Erythroblast (primary cell): Measurements from ENCODE around the gene TDP2.

ENCODE experiments used
- DNase-seq, 2 experiments: peaks; one replicate each; lab custom pipeline; 2025; lab: John Stamatoyannopoulos, UW
- GATA1 ChIP-seq: IDR thresholded peaks from 2 replicates; pipeline ENCODE4 v1.6.1; 2011; ENCODE audit warnings: low read depth, mild to moderate bottlenecking, control low read depth, low read length, moderate library complexity
- POLR2A ChIP-seq: IDR thresholded peaks from 2 replicates; pipeline ENCODE4 v1.6.1; 2011; ENCODE audit warnings: mild to moderate bottlenecking, low read length

The TDP2 gene

GRCh38 chr6:24666641-24667377, at the start of gene TDP2, which contains the start of gene ACOT13:
Gene TDP2, minus strand, starts transcription at chr6:24666899. Its CDS starts 37 bp downstream, at chr6:24666862.
Gene ACOT13, plus strand, starts transcription at chr6:24667077. Its CDS starts 187 bp downstream, at chr6:24667264.
- DNase-seq = peak; percentile 98 to 99
- TF ChIP-seq GATA1 (no peak), POLR2A (peak; percentile 92)

GRCh38 chr6:24710519-24711303, 44.0 kb upstream of the TDP2 start:
- DNase-seq = no peak
- no peak for TF ChIP-seq POLR2A
- TF ChIP-seq GATA1 = no peak

GRCh38 chr6:24709014-24709711, 42.5 kb upstream of the TDP2 start:
- DNase-seq = no peak
- TF ChIP-seq GATA1 (no peak), POLR2A (peak; percentile 38)

- TF ChIP-seq POLR2A (no peak), GATA1 (no peak)
- no peak for DNase-seq
These were observed 41.9 kb upstream of the TDP2 start for GRCh38 chr6:24708612-24709011.

GRCh38 chr6:24704468-24704867, 37.8 kb upstream of the TDP2 start:
- TF ChIP-seq POLR2A (no peak), GATA1 (no peak)
- no peak for DNase-seq

GRCh38 chr6:24702720-24703282, 36.1 kb upstream of the TDP2 start:
- no peak for TF ChIP-seq GATA1
- TF ChIP-seq POLR2A = no peak
- DNase-seq = no peak

GRCh38 chr6:24699521-24700359, 33.0 kb upstream of the TDP2 start:
- no peak for DNase-seq
- no peak for TF ChIP-seq POLR2A
- no peak for TF ChIP-seq GATA1

- TF ChIP-seq POLR2A (no peak), GATA1 (no peak)
- DNase-seq = no peak
These were observed 29.4 kb upstream of the TDP2 start for GRCh38 chr6:24696097-24696496.

- peak; percentile 39 to 68 for DNase-seq
These were observed 28.9 kb upstream of the TDP2 start for GRCh38 chr6:24695635-24696034.

- TF ChIP-seq GATA1 = no peak
- TF ChIP-seq POLR2A = no peak
- DNase-seq = no peak
These were observed 27.5 kb upstream of the TDP2 start for GRCh38 chr6:24694198-24694597.

GRCh38 chr6:24692848-24693592, 26.3 kb upstream of the TDP2 start:
- TF ChIP-seq POLR2A = no peak
- DNase-seq = no peak

GRCh38 chr6:24692415-24692814, 25.7 kb upstream of the TDP2 start:
- DNase-seq = no peak
- no peak for TF ChIP-seq POLR2A
- no peak for TF ChIP-seq GATA1

- no peak for DNase-seq
- TF ChIP-seq GATA1 = no peak
- no peak for TF ChIP-seq POLR2A
These were observed 25.3 kb upstream of the TDP2 start for GRCh38 chr6:24692003-24692402.
